Esophagus squamous epithelium (tissue), 4 donors: ENCODE measurements around the gene CLUH.

Source experiments
- POLR2A ChIP-seq, 4 donors: fragments of 450-650 bp; IDR thresholded peaks; one replicate each; pipeline ENCODE4 v1.6.1; 2017; ENCODE audit warnings: antibody characterized with exemption in 4 of 4, mild to moderate bottlenecking in 4 of 4, moderate library complexity in 3 of 4
- TF ChIP-seq, protein P1 (sequence below), 6 experiments: fragments of 450-650 bp in 4 of 6; fragments of 200-600 bp in 2 of 6; sonication (generic) in 2 of 6; IDR thresholded peaks; one replicate each; pipeline ENCODE4 v1.5.1; 2016 to 2019; ENCODE audit warnings: antibody characterized with exemption in 6 of 6, mild to moderate bottlenecking in 4 of 6, moderate library complexity in 4 of 6

- TF ChIP-seq, protein P1, sequence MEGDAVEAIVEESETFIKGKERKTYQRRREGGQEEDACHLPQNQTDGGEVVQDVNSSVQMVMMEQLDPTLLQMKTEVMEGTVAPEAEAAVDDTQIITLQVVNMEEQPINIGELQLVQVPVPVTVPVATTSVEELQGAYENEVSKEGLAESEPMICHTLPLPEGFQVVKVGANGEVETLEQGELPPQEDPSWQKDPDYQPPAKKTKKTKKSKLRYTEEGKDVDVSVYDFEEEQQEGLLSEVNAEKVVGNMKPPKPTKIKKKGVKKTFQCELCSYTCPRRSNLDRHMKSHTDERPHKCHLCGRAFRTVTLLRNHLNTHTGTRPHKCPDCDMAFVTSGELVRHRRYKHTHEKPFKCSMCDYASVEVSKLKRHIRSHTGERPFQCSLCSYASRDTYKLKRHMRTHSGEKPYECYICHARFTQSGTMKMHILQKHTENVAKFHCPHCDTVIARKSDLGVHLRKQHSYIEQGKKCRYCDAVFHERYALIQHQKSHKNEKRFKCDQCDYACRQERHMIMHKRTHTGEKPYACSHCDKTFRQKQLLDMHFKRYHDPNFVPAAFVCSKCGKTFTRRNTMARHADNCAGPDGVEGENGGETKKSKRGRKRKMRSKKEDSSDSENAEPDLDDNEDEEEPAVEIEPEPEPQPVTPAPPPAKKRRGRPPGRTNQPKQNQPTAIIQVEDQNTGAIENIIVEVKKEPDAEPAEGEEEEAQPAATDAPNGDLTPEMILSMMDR (IDR thresholded peaks at IDR 0.05), result no peak
- TF ChIP-seq POLR2A (IDR thresholded peaks at IDR 0.05), result no peak
Observed at GRCh38 chr17:2695243-2695960, 16.2 kb downstream of the CLUH start.
